Skeletal muscle tissue (tissue), 4 donors: ENCODE data around the gene SLC66A2. TPM values are rescaled to one million over a fixed set of nuclear protein-coding genes. Genes with fewer than 3 reads are reported as not detected.
"Not testable (repeated sequence)": the region's sequence is repeated elsewhere in the genome, so short reads cannot be mapped to it uniquely, and the experiment has no call there.

ENCODE experiments used
- H3K27ac ChIP-seq: one replicate; pipeline ENCODE4 v1.7.0; 2013; ENCODE audit warnings: mild to moderate bottlenecking, low read depth, low read length, inconsistent platforms
- H3K27me3 ChIP-seq, 3 donors: one replicate each; pipeline ENCODE4 v1.7.0; 2013; ENCODE audit warnings: low read length in 3 of 3; ENCODE audit not compliant: control insufficient read depth in 3 of 3, insufficient read depth in 3 of 3
- H3K36me3 ChIP-seq, 3 donors: one replicate each; pipeline ENCODE4 v1.7.0; 2013; ENCODE audit warnings: low read length in 3 of 3; ENCODE audit not compliant: control insufficient read depth in 3 of 3, insufficient read depth in 3 of 3
- H3K4me1 ChIP-seq, 3 donors: one replicate each; pipeline ENCODE4 v1.7.0; 2013; ENCODE audit warnings: low read length in 3 of 3, mild to moderate bottlenecking in 3 of 3; ENCODE audit not compliant: control insufficient read depth in 3 of 3, insufficient read depth in 3 of 3
- H3K4me3 ChIP-seq, 3 donors: one replicate each; pipeline ENCODE4 v1.7.0; 2013; ENCODE audit warnings: low read length in 3 of 3
- H3K9ac ChIP-seq, 3 donors: one replicate each; pipeline ENCODE4 v1.7.0; 2013; ENCODE audit warnings: low read length in 3 of 3, mild to moderate bottlenecking in 3 of 3, moderate library complexity in 2 of 3, low read depth in 1 of 3
- H3K9me3 ChIP-seq, 3 donors: one replicate each; pipeline ENCODE4 v1.7.0; 2013; ENCODE audit warnings: low read length in 3 of 3; ENCODE audit not compliant: control insufficient read depth in 3 of 3
- total RNA-seq: library from RNA; depleted of rRNA; stranded (reverse); fragments of >200 nt; gene quantifications from one replicate; pipeline ENCODE4 v1.2.3, GENCODE V29; 2014
- donor health status: Osteomylitis.

SLC66A2 gene
- total RNA-seq = 20.4 TPM

GRCh38 chr18:79951545-79952455 lies at the start of gene SLC66A2:
Gene SLC66A2 (minus strand): TSS chr18:79951653. CDS start chr18:79950926, 727 bp downstream.
- Histone ChIP-seq H3K9ac (peak within 1 kb of the TSS; percentile 76 to 84 (median 77)), H3K27me3 (no peaks in the 10 kb centered on the region), H3K27ac (peak within 1 kb of the TSS; percentile 44), H3K4me3 (peak within 1 kb of the TSS; percentile 85 to 88 (median 87)), H3K4me1 (peaks cover 35 to 40% (median 36%) of the 10 kb centered on the region in 3 donors), H3K36me3 (peaks cover 5 to 9% (median 6%) of the 10 kb centered on the region in 3 donors), H3K9me3 (no peaks in the 10 kb centered on the region)

- H3K4me3 ChIP-seq = no peak overlapping the region
- no peak overlapping the region for H3K27ac ChIP-seq
- H3K9me3 ChIP-seq = peaks cover 0 to 2% (median 0%) of the 10 kb centered on the region in 3 donors
- H3K9ac ChIP-seq = no peak overlapping the region
- no peaks in the 10 kb centered on the region for H3K36me3 ChIP-seq
- H3K4me1 ChIP-seq = no peaks in the 10 kb centered on the region
- H3K27me3 ChIP-seq = no peaks in the 10 kb centered on the region
These were observed 49.4 kb upstream of the SLC66A2 start for GRCh38 chr18:80000877-80001276.

GRCh38 chr18:79999701-80000100 lies 48.2 kb upstream of the SLC66A2 start:
- not testable (repeated sequence) for H3K9ac ChIP-seq, H3K36me3 ChIP-seq, H3K9me3 ChIP-seq, H3K4me3 ChIP-seq, H3K4me1 ChIP-seq, H3K27ac ChIP-seq, H3K27me3 ChIP-seq

- Histone ChIP-seq H3K9ac (no peak overlapping the region), H3K27me3 (no peaks in the 10 kb centered on the region), H3K9me3 (no peaks in the 10 kb centered on the region), H3K27ac (no peak overlapping the region), H3K36me3 (no peaks in the 10 kb centered on the region), H3K4me1 (peaks cover 11 to 16% (median 14%) of the 10 kb centered on the region in 3 donors), H3K4me3 (no peak overlapping the region)
These were observed 40.0 kb upstream of the SLC66A2 start for GRCh38 chr18:79991494-79991893.

- Histone ChIP-seq H3K9me3 (no peaks in the 10 kb centered on the region), H3K4me3 (peak overlapping the region; percentile 94 to 99 (median 99)), H3K4me1 (peaks cover 13 to 18% (median 16%) of the 10 kb centered on the region in 3 donors), H3K9ac (peak overlapping the region; percentile 90 to 96 (median 92)), H3K36me3 (peaks cover 0 to 8% (median 2%) of the 10 kb centered on the region in 3 donors), H3K27ac (peak overlapping the region; percentile 97), H3K27me3 (no peaks in the 10 kb centered on the region)
These were observed 37.7 kb upstream of the SLC66A2 start for GRCh38 chr18:79989195-79989497.

- peaks cover 13 to 18% (median 16%) of the 10 kb centered on the region in 3 donors for H3K4me1 ChIP-seq
- H3K9ac ChIP-seq = peak within 1 kb of the TSS; percentile 90 to 96 (median 92)
- no peaks in the 10 kb centered on the region for H3K27me3 ChIP-seq
- no peaks in the 10 kb centered on the region for H3K9me3 ChIP-seq
- peak within 1 kb of the TSS; percentile 97 for H3K27ac ChIP-seq
- peak within 1 kb of the TSS; percentile 95 to 99 (median 99) for H3K4me3 ChIP-seq
- H3K36me3 ChIP-seq = peaks cover 0 to 8% (median 4%) of the 10 kb centered on the region in 3 donors
These were observed 37.2 kb upstream of the SLC66A2 start, which contains the start of gene TXNL4A for GRCh38 chr18:79988451-79989194. Gene TXNL4A (minus strand): TSS chr18:79988563. CDS start chr18:79988392, 171 bp downstream.

- no peaks in the 10 kb centered on the region for H3K9me3 ChIP-seq
- H3K4me1 ChIP-seq = peaks cover 13 to 18% (median 16%) of the 10 kb centered on the region in 3 donors
- H3K36me3 ChIP-seq = peaks cover 0 to 8% (median 5%) of the 10 kb centered on the region in 3 donors
- peak overlapping the region; percentile 97 for H3K27ac ChIP-seq
- peak overlapping the region; percentile 95 to 99 (median 99) for H3K4me3 ChIP-seq
- peak overlapping the region; percentile 82 to 96 (median 92) for H3K9ac ChIP-seq
- no peaks in the 10 kb centered on the region for H3K27me3 ChIP-seq
These were observed 36.6 kb upstream of the SLC66A2 start for GRCh38 chr18:79988071-79988450.

GRCh38 chr18:79987566-79987965 lies 36.1 kb upstream of the SLC66A2 start:
- no peaks in the 10 kb centered on the region for H3K27me3 ChIP-seq
- no peaks in the 10 kb centered on the region for H3K9me3 ChIP-seq
- H3K9ac ChIP-seq = peak overlapping the region; percentile 82 to 96 (median 92)
- peaks cover 0 to 8% (median 5%) of the 10 kb centered on the region in 3 donors for H3K36me3 ChIP-seq
- H3K27ac ChIP-seq = peak overlapping the region; percentile 97
- H3K4me1 ChIP-seq = peaks cover 13 to 18% (median 16%) of the 10 kb centered on the region in 3 donors
- H3K4me3 ChIP-seq = peak overlapping the region; percentile 95 to 99 (median 99)

GRCh38 chr18:79986726-79987125 lies 35.3 kb upstream of the SLC66A2 start:
- peaks cover 13 to 19% (median 18%) of the 10 kb centered on the region in 3 donors for H3K4me1 ChIP-seq

More at GRCh38 chr18:79986726-79987125, 35.3 kb upstream of the SLC66A2 start:
- Histone ChIP-seq H3K4me3 (peak overlapping the region; percentile 15 to 95 (median 29)), H3K9ac (peak overlapping the region in 2 of 3 donors; percentile 82 to 96), H3K27me3 (no peaks in the 10 kb centered on the region), H3K36me3 (peaks cover 0 to 8% (median 5%) of the 10 kb centered on the region in 3 donors), H3K27ac (no peak overlapping the region), H3K9me3 (no peaks in the 10 kb centered on the region)
